ENCODE measurements around the gene KLRD1.
"Not testable (repeated sequence)": the region's sequence is repeated elsewhere in the genome, so short reads cannot be mapped to it uniquely, and the experiment has no call there.

DNA sequence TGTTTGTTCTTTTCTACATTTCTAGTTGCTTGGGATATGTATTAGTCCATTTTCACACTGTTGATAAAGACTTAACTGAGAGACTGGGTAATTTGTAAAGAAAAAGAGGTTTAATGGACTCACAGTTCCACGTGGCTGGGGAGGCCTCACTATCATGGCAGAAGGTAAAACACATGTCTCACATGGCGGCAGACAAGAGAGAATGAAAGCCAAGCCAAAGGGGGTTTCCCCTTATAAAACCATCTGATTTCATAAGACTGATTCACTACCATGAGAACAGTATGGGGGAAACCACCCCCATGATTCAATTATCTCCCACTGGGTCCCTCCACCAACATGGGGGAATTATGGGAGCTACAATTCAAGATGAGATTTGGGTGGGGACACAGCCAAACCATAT lies 21.0 kb downstream of the KLRD1 start:
- TF ChIP-seq, protein P1, sequence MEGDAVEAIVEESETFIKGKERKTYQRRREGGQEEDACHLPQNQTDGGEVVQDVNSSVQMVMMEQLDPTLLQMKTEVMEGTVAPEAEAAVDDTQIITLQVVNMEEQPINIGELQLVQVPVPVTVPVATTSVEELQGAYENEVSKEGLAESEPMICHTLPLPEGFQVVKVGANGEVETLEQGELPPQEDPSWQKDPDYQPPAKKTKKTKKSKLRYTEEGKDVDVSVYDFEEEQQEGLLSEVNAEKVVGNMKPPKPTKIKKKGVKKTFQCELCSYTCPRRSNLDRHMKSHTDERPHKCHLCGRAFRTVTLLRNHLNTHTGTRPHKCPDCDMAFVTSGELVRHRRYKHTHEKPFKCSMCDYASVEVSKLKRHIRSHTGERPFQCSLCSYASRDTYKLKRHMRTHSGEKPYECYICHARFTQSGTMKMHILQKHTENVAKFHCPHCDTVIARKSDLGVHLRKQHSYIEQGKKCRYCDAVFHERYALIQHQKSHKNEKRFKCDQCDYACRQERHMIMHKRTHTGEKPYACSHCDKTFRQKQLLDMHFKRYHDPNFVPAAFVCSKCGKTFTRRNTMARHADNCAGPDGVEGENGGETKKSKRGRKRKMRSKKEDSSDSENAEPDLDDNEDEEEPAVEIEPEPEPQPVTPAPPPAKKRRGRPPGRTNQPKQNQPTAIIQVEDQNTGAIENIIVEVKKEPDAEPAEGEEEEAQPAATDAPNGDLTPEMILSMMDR (IDR thresholded peaks at IDR 0.05): not testable (repeated sequence)
- TF ChIP-seq POLR2A (IDR thresholded peaks at IDR 0.05): not testable (repeated sequence)

Measured in lower leg skin (tissue), 3 donors.